Subcutaneous adipose tissue (tissue), 4 donors: ENCODE results near the gene PRDM16. TPM values are rescaled to one million over a fixed set of nuclear protein-coding genes. Genes with fewer than 3 reads are reported as not detected.

Experiments
- total RNA-seq, 4 donors: library from RNA; depleted of rRNA; stranded (reverse); fragments of >200 nt; gene quantifications; one replicate each; pipeline ENCODE4 v1.1.0, GENCODE V29; 2016
- TF ChIP-seq, protein P1 (sequence below): fragments of 450-650 bp; IDR thresholded peaks from one replicate; pipeline ENCODE4 v1.5.1; 2016; ENCODE audit warnings: low read depth, mild to moderate bottlenecking, control low read depth, antibody characterized with exemption, moderate library complexity

Gene PRDM16
- total RNA-seq, 4 donors from 2014 or later, result 0.82 to 1.7 (median 1.1) TPM

DNA sequence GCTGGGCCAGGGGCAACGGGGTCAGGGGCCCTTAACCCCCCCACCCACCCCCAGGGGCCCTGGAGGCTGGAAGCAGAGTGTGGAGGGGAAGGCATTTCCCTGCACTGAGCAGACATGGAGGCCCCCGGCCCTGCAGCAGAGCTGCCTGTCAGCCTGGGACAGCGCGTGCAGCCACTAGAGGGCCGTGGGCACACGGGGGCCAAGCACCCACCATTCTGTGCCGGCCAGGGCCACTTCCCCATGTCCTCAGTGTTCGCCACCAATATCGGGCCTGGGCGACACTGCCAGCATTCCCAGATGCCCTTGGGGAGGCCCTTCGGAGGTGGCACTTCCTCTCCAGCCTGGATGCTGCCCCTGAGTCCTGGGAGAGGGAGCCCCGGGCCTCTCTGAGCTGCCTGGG is 362.3 kb downstream of the PRDM16 start:
- TF ChIP-seq, protein P1, sequence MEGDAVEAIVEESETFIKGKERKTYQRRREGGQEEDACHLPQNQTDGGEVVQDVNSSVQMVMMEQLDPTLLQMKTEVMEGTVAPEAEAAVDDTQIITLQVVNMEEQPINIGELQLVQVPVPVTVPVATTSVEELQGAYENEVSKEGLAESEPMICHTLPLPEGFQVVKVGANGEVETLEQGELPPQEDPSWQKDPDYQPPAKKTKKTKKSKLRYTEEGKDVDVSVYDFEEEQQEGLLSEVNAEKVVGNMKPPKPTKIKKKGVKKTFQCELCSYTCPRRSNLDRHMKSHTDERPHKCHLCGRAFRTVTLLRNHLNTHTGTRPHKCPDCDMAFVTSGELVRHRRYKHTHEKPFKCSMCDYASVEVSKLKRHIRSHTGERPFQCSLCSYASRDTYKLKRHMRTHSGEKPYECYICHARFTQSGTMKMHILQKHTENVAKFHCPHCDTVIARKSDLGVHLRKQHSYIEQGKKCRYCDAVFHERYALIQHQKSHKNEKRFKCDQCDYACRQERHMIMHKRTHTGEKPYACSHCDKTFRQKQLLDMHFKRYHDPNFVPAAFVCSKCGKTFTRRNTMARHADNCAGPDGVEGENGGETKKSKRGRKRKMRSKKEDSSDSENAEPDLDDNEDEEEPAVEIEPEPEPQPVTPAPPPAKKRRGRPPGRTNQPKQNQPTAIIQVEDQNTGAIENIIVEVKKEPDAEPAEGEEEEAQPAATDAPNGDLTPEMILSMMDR, result no peak

DNA sequence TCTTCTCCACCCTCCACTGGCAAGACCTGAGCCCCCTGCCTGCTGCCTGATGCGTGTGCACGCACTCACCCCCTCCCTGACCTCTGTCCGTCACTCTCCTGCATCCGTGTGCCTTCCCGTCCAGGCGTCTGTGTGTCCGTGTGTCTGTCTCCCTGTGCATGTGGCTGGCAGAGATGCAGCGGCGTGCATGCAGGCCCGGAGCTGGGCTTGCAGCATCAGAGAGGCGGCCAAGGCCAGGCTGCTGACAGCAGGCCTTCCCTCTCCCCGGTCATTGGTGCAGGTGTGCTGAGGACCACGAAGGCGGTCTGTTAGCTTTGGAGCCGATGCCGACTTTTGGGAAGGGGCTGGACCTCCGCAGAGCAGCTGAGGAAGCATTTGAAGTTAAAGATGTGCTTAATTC is 362.7 kb downstream of the PRDM16 start:
- TF ChIP-seq, protein P1, result no peak

DNA sequence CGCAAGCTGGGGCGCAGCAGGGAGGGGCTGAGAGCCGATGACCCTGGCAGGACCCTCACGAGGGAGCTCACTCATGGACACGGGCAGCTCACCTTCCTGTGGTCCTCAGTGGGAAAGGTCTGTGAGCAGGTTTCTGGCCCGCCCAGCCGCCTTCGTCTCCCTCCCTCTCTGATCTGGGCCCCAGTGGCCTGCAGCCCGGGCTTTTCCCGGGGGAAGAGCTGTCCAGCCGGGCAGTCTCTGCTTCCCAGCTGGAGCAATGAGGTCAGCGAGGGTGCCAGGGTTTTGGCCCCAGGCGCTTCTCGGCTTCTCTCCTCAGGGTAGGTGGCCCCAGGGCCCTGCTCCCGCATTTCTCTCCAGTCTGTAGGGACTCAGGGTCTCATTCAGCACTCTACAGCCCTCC is 363.3 kb downstream of the PRDM16 start:
- TF ChIP-seq, protein P1, result no peak

DNA sequence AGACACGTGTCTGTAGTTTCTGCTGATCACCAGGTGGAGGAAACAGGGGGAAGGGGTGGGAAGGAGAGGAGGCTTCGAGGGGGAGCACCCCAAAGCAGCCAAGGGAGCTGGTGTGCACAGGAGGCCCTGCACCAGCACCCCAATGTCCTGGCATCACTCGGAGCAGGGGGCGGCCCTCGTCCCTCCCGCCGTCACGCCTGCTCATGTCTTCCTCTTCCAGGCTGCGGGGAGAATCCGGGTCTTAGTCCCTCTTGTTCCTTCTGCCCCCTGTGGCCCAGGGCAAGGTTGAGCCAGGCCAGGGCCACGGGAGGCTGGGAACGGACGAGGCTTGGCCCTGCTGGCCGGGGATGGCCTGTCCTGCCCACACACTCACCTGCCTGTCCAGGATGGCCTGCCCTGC is 364.1 kb downstream of the PRDM16 start:
- TF ChIP-seq, protein P1, result no peak

- TF ChIP-seq, protein P1, result no peak
These were observed 364.8 kb downstream of the PRDM16 start for GRCh38 chr1:3433596-3434320.

DNA sequence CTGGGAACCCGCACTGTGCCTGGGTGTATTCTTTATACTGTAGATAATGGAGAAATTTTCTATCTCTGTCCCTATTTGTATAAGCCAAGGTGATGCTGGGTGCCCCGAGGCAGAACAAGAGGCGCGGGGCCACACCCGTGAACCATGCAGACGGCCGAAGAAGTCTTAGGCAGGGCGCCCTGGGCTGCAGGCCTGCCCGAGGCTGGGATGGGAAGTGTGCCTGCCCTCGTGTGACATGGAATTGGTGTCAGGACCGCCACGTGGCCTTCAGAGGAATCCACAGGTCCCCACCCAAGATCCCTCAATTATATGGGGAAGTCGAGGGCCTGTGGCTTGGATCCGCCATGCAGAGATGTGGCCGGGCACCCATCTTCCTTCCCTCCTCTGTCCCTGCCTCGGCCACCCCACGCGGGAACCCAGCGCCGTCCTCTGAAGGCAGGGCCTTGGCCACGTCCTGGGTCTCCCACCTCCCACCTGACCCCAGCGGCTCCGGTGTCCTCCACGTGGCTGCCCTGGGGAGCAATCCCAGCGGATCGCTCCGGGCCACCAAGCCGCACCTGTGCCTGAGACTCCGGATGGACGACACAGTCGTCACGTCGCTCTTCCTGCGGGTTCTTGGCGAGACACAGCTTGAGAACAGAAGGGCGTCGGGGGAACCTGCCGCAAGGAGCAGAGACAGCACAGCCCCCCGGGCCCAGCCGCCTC is 365.6 kb downstream of the PRDM16 start:
- TF ChIP-seq, protein P1, result no peak

DNA sequence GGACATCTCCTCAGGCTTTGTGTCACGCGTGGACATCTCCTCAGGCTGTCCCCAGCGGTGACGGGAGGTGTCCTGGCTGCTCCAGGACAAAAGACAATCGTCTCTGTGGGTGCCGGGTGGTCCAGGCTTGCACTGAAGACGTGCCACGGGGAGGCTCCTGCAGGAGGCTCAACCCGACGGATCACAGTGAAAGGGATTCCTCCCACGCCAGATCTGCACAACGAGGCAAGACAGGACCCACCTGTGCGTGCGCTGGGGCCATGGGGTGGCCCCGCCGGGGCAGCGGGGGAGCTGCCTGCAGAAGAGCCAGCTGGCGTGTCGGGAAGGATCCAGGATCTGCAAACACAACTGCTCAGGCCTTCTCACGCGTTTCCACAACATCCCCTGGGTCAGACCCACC is 366.7 kb downstream of the PRDM16 start:
- TF ChIP-seq, protein P1, result no peak
